Uterine smooth muscle cell (primary cell): Measurements from ENCODE around the gene ABCG4. TPM values are rescaled to one million over a fixed set of nuclear protein-coding genes. Genes with fewer than 3 reads are reported as not detected.

Experiments
- total RNA-seq: library from RNA; depleted of rRNA; stranded (reverse); fragments of >200 nt; gene quantifications from 2 replicates; pipeline ENCODE4 v1.2.3, GENCODE V29; 2014

Gene ABCG4
- under 0.01 and 0.12 TPM in 2 replicates for total RNA-seq

GRCh38 chr11:119149018-119149785, at the start of gene ABCG4:
Gene ABCG4, plus strand, starts transcription at chr11:119149052. Its CDS starts 914 bp downstream, at chr11:119149966.

GRCh38 chr11:119101759-119102423, 47.0 kb upstream of the ABCG4 start, which contains the start of gene DPAGT1:
Gene DPAGT1, minus strand, starts transcription at chr11:119101853. Its CDS starts 198 bp downstream, at chr11:119101655.

GRCh38 chr11:119106564-119107537, 42.0 kb upstream of the ABCG4 start, which contains the start of gene C2CD2L:
Gene C2CD2L, plus strand, starts transcription at chr11:119107344. Its CDS starts 398 bp downstream, at chr11:119107742.

GRCh38 chr11:119121008-119121810, 27.6 kb upstream of the ABCG4 start, which contains the start of gene HINFP:
Gene HINFP, plus strand, starts transcription at chr11:119121580. Its CDS starts 5,365 bp downstream, at chr11:119126945.

GRCh38 chr11:119168471-119169281, 19.8 kb downstream of the ABCG4 start, which contains the start of gene NLRX1:
Gene NLRX1, plus strand, starts transcription at chr11:119168725. Its CDS starts 2,679 bp downstream, at chr11:119171404.

GRCh38 chr11:119205574-119206510, 57.0 kb downstream of the ABCG4 start, which contains the start of gene CBL:
Gene CBL, plus strand, starts transcription at chr11:119206339. Its CDS starts 79 bp downstream, at chr11:119206418.

Other genes starting within 250 kb of the ABCG4 start
- gene BCL9L, start 223.1 kb upstream of the ABCG4 start, total RNA-seq: 15.9 and 17.7 TPM in 2 replicates
- gene UPK2, start 192.8 kb upstream of the ABCG4 start, total RNA-seq: not detected in 2 replicates
- gene FOXR1, start 177.3 kb upstream of the ABCG4 start, total RNA-seq: not detected in 2 replicates
- gene CENATAC, start 150.9 kb upstream of the ABCG4 start, total RNA-seq: 30.7 and 39.7 TPM in 2 replicates
- 898 and 970 TPM in 2 replicates for gene RPS25, start 130.7 kb upstream of the ABCG4 start, total RNA-seq
- 84.5 and 96.3 TPM in 2 replicates for gene TRAPPC4, start 130.3 kb upstream of the ABCG4 start, total RNA-seq
- gene SLC37A4, start 118.2 kb upstream of the ABCG4 start, total RNA-seq: 13.7 and 14.7 TPM in 2 replicates
- 205 and 414 TPM in 2 replicates for gene HYOU1, start 91.8 kb upstream of the ABCG4 start, total RNA-seq
- 30.1 and 31.1 TPM in 2 replicates for gene VPS11, start 81.2 kb upstream of the ABCG4 start, total RNA-seq
- 16.0 and 22.8 TPM in 2 replicates for gene HMBS, start 64.2 kb upstream of the ABCG4 start, total RNA-seq
- 15.3 and 28.6 TPM in 2 replicates for gene DPAGT1, start 47.2 kb upstream of the ABCG4 start, total RNA-seq
- gene C2CD2L, start 41.7 kb upstream of the ABCG4 start, total RNA-seq: 3.3 and 4.7 TPM in 2 replicates
- 12.4 and 17.2 TPM in 2 replicates for gene HINFP, start 27.5 kb upstream of the ABCG4 start, total RNA-seq
- gene NLRX1, start 19.7 kb downstream of the ABCG4 start, total RNA-seq: 9.6 and 15.2 TPM in 2 replicates
- not detected in 2 replicates for gene NHERF4, start 36.4 kb downstream of the ABCG4 start, total RNA-seq
- 11.0 and 11.4 TPM in 2 replicates for gene CBL, start 57.3 kb downstream of the ABCG4 start, total RNA-seq
- 20.5 and 27.0 TPM in 2 replicates for gene MCAM, start 168.1 kb downstream of the ABCG4 start, total RNA-seq
- 7.2 and 8.4 TPM in 2 replicates for gene RNF26, start 185.5 kb downstream of the ABCG4 start, total RNA-seq
- gene C1QTNF5, start 191.8 kb downstream of the ABCG4 start, total RNA-seq: 3.5 and 15.2 TPM in 2 replicates
- not detected in 2 replicates for gene MFRP, start 197.7 kb downstream of the ABCG4 start, total RNA-seq
- gene USP2, start 232.6 kb downstream of the ABCG4 start, total RNA-seq: 0.11 and 1.00 TPM in 2 replicates